ENCODE data around the gene CABP7.

DNA sequence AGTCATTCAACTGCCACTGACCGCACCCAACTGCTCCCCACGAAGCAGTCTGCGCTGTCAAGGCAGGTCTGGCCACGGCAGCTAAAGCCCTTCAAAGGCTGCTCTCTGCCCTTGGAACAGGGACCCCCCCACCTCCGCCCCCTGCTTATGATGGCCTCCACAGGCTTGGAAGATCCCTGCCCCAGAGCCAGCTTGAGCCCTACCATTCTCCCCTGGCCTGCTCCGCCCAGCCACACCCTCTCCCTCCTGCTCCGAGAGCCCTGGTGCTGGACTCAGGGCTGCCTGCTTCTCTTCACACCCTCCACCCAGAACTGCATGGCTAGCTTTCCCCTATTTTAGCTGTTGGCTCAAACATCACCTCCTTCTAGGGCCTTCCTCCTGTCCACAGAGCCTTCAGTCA lies 28.0 kb downstream of the CABP7 start:
- TF ChIP-seq EZH2 (IDR thresholded peaks at IDR 0.05; ENCODE audit: low read length) = no peak
- TF ChIP-seq, protein P1, sequence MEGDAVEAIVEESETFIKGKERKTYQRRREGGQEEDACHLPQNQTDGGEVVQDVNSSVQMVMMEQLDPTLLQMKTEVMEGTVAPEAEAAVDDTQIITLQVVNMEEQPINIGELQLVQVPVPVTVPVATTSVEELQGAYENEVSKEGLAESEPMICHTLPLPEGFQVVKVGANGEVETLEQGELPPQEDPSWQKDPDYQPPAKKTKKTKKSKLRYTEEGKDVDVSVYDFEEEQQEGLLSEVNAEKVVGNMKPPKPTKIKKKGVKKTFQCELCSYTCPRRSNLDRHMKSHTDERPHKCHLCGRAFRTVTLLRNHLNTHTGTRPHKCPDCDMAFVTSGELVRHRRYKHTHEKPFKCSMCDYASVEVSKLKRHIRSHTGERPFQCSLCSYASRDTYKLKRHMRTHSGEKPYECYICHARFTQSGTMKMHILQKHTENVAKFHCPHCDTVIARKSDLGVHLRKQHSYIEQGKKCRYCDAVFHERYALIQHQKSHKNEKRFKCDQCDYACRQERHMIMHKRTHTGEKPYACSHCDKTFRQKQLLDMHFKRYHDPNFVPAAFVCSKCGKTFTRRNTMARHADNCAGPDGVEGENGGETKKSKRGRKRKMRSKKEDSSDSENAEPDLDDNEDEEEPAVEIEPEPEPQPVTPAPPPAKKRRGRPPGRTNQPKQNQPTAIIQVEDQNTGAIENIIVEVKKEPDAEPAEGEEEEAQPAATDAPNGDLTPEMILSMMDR (optimal IDR thresholded peaks at IDR 0.05 in 1 of 3, IDR thresholded peaks at IDR 0.05 in 1 of 3, conservative IDR thresholded peaks at IDR 0.05 in 1 of 3; ENCODE audit: extremely low read depth in 1 of 3, insufficient read depth in 2 of 3, low read length in 3 of 3) = no peak
